ENCODE measurements around the gene ZIC2.

DNA sequence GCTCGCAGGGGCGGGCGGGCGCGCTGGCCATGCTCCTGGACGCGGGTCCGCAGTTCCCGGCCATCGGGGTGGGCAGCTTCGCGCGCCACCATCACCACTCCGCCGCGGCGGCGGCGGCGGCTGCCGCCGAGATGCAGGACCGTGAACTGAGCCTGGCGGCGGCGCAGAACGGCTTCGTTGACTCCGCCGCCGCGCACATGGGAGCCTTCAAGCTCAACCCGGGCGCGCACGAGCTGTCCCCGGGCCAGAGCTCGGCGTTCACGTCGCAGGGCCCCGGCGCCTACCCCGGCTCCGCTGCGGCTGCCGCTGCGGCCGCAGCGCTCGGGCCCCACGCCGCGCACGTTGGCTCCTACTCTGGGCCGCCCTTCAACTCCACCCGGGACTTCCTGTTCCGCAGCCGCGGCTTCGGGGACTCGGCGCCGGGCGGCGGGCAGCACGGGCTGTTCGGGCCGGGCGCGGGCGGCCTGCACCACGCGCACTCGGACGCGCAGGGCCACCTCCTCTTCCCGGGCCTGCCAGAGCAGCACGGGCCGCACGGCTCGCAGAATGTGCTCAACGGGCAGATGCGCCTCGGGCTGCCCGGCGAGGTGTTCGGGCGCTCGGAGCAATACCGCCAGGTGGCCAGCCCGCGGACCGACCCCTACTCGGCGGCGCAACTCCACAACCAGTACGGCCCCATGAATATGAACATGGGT is 599 bp downstream of the ZIC2 start:
- TF ChIP-seq, protein P1, sequence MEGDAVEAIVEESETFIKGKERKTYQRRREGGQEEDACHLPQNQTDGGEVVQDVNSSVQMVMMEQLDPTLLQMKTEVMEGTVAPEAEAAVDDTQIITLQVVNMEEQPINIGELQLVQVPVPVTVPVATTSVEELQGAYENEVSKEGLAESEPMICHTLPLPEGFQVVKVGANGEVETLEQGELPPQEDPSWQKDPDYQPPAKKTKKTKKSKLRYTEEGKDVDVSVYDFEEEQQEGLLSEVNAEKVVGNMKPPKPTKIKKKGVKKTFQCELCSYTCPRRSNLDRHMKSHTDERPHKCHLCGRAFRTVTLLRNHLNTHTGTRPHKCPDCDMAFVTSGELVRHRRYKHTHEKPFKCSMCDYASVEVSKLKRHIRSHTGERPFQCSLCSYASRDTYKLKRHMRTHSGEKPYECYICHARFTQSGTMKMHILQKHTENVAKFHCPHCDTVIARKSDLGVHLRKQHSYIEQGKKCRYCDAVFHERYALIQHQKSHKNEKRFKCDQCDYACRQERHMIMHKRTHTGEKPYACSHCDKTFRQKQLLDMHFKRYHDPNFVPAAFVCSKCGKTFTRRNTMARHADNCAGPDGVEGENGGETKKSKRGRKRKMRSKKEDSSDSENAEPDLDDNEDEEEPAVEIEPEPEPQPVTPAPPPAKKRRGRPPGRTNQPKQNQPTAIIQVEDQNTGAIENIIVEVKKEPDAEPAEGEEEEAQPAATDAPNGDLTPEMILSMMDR (conservative IDR thresholded peaks at IDR 0.05): 0 out of 2 replicates have a peak, but pooled peaks have one; percentile 3
- no peak for TF ChIP-seq EZH2 (IDR thresholded peaks at IDR 0.05; ENCODE audit: low read depth)

All from PC-9 (cell line).